Ascending aorta (tissue), 2 donors: ENCODE measurements around the gene DAPP1. TPM values are rescaled to one million over a fixed set of nuclear protein-coding genes. Genes with fewer than 3 reads are reported as not detected.
A peak's percentile ranks its signal among the peaks of the same experiment; 100 is the strongest.

ENCODE experiments used
- DNase-seq, 2 donors: peaks; one replicate each; pipeline ENCODE4 v3.0.0-alpha.2; 2019; ENCODE audit warnings: low spot score in 2 of 2
- H3K27ac ChIP-seq, 2 donors: fragments of 200-600 bp; sonication (generic); one replicate each; pipeline ENCODE4 v1.5.1; 2016 to 2017; ENCODE audit warnings: mild to moderate bottlenecking in 1 of 2
- H3K27me3 ChIP-seq: fragments of 200-600 bp; sonication (generic); one replicate; pipeline ENCODE4 v1.5.1; 2017
- H3K36me3 ChIP-seq, 2 donors: fragments of 200-600 bp; sonication (generic); one replicate each; pipeline ENCODE4 v1.5.1; 2016
- H3K4me1 ChIP-seq, 2 donors: fragments of 200-600 bp; sonication (generic); one replicate each; pipeline ENCODE4 v1.5.1; 2016 to 2017; ENCODE audit warnings: mild to moderate bottlenecking in 1 of 2
- H3K4me3 ChIP-seq, 2 donors: fragments of 200-600 bp; sonication (generic); one replicate each; pipeline ENCODE4 v1.5.1; 2016 to 2017; ENCODE audit warnings: mild to moderate bottlenecking in 1 of 2
- H3K9me3 ChIP-seq, 2 donors: fragments of 200-600 bp; sonication (generic); one replicate each; pipeline ENCODE4 v1.5.1; 2016
- intact Hi-C: fragments of 100-400 bp; cut with DNase I; formaldehyde crosslinking; loops from one replicate; pipeline ENCODE4 v1.15.1; 2023
- total RNA-seq: library from RNA; depleted of rRNA; stranded (reverse); fragments of >200 nt; gene quantifications from one replicate; pipeline ENCODE4 v1.1.0, GENCODE V29; 2016
- TF ChIP-seq, protein P1 (sequence below), 3 experiments: fragments of 200-600 bp in 2 of 3; fragments of 450-650 bp in 1 of 3; sonication (generic) in 2 of 3; IDR thresholded peaks; one replicate each; pipeline ENCODE4 v1.5.1; 2016 to 2019; ENCODE audit warnings: antibody characterized with exemption in 3 of 3, mild to moderate bottlenecking in 1 of 3, moderate library complexity in 1 of 3

Gene DAPP1
- total RNA-seq, 1 donor from 2014 or later: not detected

DNA sequence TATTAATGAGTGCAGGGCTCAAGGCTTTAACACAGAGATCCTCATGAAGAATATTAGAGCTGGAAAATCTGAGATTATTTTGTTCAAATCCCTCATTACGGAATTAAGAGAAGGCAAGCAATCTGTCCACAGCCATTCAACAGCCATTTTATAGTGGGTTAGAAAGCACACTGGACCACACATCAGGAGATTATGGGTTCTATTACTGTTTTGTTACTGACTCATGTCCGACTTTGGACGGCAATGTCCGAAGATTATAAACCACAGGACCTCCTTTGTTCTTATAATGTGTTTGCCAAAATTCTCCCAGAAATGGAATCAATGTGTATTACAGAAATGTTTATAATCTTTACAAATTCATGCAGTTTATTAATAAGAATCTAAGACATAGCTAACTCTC is 69.5 kb downstream of the DAPP1 start:
- Histone ChIP-seq H3K27ac (no peak overlapping the region), H3K9me3 (no peaks in the 10 kb centered on the region), H3K4me3 (no peak overlapping the region), H3K4me1 (no peaks in the 10 kb centered on the region), H3K36me3 (peaks cover 25 to 35% of the 10 kb centered on the region in 2 donors), H3K27me3 (no peaks in the 10 kb centered on the region)
- TF ChIP-seq, protein P1, sequence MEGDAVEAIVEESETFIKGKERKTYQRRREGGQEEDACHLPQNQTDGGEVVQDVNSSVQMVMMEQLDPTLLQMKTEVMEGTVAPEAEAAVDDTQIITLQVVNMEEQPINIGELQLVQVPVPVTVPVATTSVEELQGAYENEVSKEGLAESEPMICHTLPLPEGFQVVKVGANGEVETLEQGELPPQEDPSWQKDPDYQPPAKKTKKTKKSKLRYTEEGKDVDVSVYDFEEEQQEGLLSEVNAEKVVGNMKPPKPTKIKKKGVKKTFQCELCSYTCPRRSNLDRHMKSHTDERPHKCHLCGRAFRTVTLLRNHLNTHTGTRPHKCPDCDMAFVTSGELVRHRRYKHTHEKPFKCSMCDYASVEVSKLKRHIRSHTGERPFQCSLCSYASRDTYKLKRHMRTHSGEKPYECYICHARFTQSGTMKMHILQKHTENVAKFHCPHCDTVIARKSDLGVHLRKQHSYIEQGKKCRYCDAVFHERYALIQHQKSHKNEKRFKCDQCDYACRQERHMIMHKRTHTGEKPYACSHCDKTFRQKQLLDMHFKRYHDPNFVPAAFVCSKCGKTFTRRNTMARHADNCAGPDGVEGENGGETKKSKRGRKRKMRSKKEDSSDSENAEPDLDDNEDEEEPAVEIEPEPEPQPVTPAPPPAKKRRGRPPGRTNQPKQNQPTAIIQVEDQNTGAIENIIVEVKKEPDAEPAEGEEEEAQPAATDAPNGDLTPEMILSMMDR (IDR thresholded peaks at IDR 0.05): no peak
- intact Hi-C loops: no loop called here
- DNase-seq: no peak

DNA sequence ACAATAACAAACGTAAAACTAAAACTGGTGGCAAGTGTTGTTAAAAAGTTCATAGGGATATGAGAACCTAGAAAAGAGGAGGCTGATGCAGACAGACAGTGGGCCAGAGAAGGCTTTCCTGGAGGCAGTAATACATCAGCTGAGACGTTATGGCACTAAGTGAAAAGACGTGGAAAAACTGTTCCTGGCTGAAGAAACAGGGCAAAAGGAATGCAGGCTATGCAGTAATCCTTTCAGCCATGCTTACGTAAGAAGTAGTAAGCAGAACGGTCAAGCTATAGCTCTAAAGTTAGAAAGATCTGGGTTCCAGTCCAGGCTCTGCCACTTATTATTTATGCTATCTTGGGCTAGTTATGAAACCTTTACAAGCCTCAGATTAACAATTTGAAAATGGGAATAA is 71.2 kb downstream of the DAPP1 start:
- TF ChIP-seq, protein P1 (IDR thresholded peaks at IDR 0.05): no peak
- no peak overlapping the region for H3K27ac ChIP-seq
- intact Hi-C loops: no loop called here

DNA sequence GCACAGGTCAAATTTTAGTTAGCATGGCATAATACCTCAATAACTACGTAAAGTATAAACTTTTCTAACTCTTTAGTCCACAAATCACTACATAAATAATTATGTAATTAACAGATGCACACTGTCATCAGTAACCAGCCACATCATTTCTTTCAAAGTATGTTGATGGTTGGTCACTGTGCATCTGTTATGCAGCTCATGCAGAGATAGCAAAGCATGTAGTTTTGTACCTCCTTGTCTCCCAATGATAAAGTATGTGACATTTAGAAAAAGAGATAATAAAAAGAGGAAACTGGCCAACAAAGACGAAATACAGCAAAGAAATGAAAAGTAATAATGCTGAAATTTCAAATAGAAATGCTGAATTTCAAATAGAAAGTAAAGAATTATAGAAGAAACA is 74.7 kb downstream of the DAPP1 start:
- peaks cover 0 to 15% of the 10 kb centered on the region in 2 donors for H3K4me1 ChIP-seq
- no peaks in the 10 kb centered on the region for H3K9me3 ChIP-seq
- H3K27ac ChIP-seq: no peak overlapping the region
- DNase-seq: no peak
- intact Hi-C loops: no loop called here
- H3K4me3 ChIP-seq: no peak overlapping the region
- TF ChIP-seq, protein P1 (IDR thresholded peaks at IDR 0.05): no peak
- peaks cover 0 to 3% of the 10 kb centered on the region in 2 donors for H3K36me3 ChIP-seq
- H3K27me3 ChIP-seq: no peaks in the 10 kb centered on the region

More for the DNA sequence above, 71.2 kb downstream of the DAPP1 start:
- H3K9me3 ChIP-seq: no peaks in the 10 kb centered on the region
- no peaks in the 10 kb centered on the region for H3K27me3 ChIP-seq
- no peak for DNase-seq
- H3K4me1 ChIP-seq: peaks cover 0 to 2% of the 10 kb centered on the region in 2 donors
- peaks cover 15 to 22% of the 10 kb centered on the region in 2 donors for H3K36me3 ChIP-seq
- H3K4me3 ChIP-seq: no peak overlapping the region

DNA sequence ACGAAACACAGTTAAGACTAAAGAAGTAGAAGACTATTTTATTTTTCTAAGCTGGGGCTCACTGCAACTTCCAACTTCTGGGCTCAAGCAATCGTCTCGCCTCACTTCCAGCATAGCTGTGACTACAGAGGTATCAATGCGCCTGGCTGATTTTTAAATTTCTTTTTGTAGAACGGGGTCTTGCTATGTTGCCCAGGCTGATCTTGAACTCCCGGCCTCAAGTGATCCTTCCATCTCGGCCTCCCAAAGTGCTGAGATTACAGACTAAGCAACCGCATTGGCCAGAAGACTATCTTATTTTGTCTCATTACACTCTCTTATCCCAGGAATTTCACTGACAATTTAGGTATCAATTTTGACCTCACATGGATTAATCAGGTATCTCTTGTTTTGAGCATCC is 76.4 kb downstream of the DAPP1 start:
- Histone ChIP-seq H3K27me3 (no peaks in the 10 kb centered on the region), H3K27ac (no peak overlapping the region), H3K4me1 (peaks cover 0 to 15% of the 10 kb centered on the region in 2 donors), H3K4me3 (peak overlapping the region in 1 of 2 donors; percentile 99), H3K9me3 (no peaks in the 10 kb centered on the region), H3K36me3 (peaks cover 0 to 3% of the 10 kb centered on the region in 2 donors)
- TF ChIP-seq, protein P1 (IDR thresholded peaks at IDR 0.05): no peak
- intact Hi-C loops: no loop called here
- DNase-seq: no peak

DNA sequence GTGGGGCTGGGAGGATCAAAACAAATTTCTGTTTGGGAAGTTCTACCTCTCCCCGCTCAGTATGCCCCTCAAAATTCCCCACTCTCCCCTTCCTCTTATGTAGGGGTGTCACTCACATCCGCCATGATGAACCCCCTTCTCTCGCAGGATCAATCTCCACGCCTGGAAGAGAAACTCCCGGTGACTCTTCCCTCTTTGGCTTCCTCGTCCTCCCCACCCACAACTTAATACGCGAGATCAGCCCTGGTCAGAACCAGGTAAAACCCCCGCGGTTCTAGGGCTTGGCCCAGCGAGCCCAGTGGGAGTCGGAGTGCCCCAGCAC is 77.2 kb downstream of the DAPP1 start:
- Histone ChIP-seq H3K27me3 (no peaks in the 10 kb centered on the region), H3K9me3 (no peaks in the 10 kb centered on the region), H3K27ac (peak overlapping the region; percentile 88 to 94), H3K36me3 (peaks cover 0 to 3% of the 10 kb centered on the region in 2 donors), H3K4me3 (peak overlapping the region; percentile 65 to 99), H3K4me1 (peaks cover 0 to 15% of the 10 kb centered on the region in 2 donors)
- DNase-seq: no peak
- TF ChIP-seq, protein P1 (IDR thresholded peaks at IDR 0.05): no peak
- intact Hi-C loops: loop anchor here (1.0 kb wide), 2 partner anchors 53 to 330 kb away; partner anchors contain the start of gene DNAJB14
